GM19455 (cell line): ENCODE results near the gene NOTCH1.

Experiments
- ATAC-seq: cut with Tn5 transposase; IDR thresholded peaks from one replicate; pipeline ENCODE4 v1.9.1; 2021; ENCODE audit not compliant: unreplicated experiment

The NOTCH1 gene

DNA sequence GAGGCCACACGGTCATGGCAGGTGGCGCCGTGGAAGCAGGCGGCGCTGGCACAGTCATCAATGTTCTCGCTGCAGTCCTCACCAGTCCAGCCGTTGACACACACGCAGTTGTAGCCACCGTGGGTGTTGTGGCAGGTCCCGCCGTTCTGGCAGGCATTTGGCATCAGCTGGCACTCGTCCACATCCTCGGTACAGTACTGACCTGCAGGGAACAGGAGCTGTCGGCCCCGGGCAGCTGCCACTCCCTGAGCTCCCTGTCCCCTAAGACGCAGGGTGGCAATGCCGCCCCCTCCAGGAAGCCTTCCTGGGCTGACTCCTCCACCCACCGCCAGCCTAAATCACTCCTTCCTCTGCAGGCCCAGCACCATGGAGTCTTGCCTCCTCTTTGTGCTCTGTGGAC lies 27.2 kb downstream of the NOTCH1 start:
- no peak for ATAC-seq

DNA sequence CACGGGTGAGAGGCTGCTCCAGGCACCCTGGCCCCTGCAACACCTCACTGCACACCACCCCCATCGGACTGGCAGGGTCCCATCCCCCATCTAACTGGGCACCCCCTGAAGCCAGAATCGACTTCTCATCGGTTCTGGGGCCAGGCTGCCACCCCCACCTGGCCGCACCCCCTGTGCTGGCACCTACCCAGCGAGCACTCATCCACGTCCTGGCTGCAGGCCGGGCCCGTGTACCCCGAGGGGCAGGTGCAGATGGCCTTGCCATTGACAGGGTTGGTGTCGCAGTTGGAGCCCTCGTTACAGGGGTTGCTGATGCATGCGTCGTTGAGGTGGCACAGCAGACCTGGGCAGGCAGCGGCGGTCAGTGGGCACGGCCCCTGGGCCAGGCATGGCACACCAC lies 27.9 kb downstream of the NOTCH1 start:
- ATAC-seq, result no peak

GRCh38 chr9:136517012-136517743 lies 28.7 kb downstream of the NOTCH1 start:
- ATAC-seq, result no peak

DNA sequence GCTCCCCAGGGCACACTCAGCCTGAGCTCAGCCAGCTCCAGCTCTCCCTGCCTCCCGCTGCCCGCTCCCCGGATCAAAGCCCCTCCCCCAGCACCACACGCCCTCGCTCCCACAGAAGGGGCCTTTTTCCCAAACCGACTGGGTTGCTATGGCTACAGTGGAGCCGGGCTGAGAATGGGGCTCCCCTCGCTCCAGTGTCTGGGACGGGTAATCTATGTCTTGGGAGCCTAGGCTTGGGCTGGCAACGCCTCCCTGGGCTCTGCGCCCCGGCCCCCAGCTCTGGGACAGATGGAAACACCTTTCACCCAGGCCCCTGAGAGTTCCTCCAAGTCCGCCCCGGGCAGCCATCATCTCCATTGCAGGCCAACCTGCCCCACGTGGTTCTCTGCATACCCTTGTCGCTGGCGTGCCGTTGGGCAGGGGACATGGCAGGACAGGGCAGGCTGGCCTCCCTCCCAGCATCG lies 29.6 kb downstream of the NOTCH1 start:
- ATAC-seq, result no peak

DNA sequence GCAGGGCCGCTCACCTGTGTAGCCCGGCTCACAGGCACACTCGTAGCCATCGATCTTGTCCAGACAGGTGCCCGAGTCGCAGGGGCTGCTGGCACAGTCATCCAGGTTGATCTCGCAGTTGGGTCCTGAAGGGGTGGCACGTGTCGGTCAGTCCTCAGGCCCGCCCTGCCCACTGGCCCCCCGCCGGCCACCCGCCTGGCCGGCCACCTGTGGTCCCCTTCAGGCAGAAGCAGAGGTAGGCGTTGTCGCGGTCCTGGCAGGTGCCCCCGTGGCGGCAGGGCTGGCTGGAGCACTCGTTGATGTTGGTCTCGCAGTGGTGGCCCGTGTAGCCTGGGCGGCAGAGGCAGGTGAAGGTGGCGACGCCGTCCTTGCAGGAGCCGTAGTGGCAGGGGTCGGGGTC lies 30.6 kb downstream of the NOTCH1 start:
- no peak for ATAC-seq

GRCh38 chr9:136514022-136514714 lies 31.7 kb downstream of the NOTCH1 start:
- no peak for ATAC-seq

DNA sequence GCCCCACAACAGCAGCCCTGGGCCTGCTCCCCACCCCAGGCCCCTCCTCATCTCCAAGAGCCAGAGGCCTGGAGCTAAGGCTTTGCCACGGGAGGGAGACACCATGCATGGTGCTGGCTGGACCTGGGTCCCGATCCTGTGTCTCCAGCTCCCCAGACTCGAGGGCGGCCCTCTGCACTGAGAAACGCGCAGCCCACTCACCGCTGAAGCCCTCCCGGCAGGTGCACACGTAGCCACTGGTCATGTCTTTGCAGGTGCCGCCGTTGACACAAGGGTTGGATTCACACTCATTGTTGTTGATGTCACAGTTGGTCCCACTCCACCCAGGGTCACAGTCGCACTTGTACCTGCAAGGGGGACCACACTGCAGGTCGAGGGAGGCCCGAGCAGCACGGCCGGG lies 32.7 kb downstream of the NOTCH1 start:
- ATAC-seq, result no peak

DNA sequence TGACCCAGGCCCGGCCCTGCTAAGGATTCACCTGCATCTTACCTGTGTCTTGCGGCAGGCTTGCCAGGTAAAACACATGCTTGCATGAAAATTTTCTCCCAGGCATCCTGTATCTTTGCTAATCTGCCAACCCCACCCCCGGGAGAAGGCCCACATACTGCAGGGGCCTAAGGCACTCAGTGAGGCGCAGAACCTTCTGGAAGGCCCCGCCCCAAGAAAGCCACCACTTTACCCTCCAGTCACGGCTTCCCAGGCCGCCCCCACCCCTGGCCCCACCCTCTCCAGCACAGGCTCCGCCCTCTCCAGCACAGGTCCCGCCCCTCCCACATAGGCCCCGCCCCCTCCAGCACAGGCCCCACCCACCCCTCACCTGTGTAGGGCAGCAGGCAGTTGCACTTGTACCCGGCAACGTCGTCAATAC lies 33.2 kb downstream of the NOTCH1 start:
- no peak for ATAC-seq

DNA sequence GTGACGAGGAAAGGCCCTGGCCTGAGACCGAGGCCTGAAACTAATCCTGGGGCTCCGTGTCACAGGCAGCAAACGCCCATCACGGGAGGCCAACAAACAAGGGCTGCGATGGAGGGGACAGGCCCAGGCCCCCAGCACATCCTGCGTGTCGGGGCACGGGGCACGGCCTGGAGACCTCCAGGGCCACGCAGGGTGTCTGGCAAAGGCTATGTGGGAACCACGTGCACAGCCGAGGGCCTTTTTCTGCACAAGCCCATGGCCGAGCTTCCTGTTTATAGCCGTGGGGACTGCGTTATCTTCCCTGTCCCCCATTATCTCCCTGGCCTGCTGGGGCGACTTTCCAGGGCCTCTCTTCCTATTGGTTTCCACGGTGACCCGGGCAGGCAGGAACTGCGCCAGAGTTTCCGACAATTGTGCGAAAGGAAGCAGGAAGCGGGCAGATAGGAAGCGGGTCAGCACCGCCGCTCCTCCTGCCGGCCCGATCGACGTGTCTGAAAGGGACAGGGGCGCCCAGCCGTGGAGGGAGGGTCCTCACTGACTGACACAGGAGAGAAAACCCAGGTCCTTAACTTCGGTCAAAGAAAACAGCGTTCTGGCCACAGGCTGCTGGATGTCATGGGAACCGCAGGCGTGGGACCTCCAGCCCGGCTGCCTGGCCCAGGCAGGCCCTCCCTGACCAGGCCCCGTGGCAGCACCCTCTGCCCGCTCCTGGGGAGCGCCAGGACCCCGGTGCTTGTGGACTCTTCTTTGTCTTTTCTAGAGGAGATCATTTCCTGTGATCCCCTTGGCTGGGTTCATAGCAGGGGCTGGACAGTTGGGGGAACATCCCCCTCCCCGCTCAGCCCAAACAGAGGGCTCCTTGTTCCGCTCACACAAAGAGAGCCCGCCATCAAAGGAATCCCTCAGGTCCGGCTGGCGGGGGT lies 33.9 kb downstream of the NOTCH1 start:
- ATAC-seq, result no peak

DNA sequence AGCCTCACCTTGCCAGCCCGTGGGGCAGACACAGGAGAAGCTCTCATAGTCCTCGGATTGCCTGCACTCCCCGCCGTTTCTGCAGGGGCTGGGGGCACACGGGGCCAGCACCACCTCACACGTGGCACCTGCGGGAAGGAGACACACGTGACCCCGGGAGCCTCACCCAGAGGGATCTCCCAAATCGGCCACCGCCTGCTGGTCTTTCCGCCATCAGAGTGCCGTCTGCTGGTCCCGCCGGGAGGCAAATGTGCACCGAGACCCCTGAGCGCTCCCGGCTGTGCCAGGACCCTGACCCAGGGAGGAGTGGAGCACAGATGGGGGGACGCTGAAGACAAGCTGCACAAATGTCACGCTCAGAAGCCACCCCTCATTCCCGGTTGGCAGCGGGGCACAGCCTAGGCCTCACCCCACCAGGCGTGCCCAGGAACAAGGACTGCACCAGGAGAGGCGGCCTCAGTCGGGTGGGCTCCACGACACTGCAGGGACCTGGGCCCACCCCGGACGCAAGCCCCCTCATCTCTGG lies 34.6 kb downstream of the NOTCH1 start:
- no peak for ATAC-seq

DNA sequence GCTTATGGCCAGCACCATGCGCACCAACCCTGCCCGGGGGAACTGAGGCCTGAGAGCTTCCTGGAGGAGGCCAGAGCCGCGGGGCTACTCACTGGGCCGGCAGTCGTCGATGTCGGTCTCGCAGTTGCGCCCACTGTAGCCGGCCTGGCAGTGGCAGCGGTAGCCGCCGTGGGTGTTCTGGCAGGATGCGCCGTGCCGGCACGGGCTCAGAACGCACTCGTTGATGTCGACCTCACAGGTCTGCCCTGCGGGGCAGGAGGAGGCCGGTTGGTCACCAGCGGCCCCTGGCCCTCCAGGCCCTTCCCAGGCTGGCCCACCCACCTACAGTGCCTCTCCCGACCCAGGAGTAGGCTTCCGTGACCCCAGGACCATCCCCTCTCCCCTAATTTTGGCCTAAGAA lies 35.3 kb downstream of the NOTCH1 start:
- no peak for ATAC-seq

- ATAC-seq, result no peak
Measured at GRCh38 chr9:136509549-136509948, 36.3 kb downstream of the NOTCH1 start.

DNA sequence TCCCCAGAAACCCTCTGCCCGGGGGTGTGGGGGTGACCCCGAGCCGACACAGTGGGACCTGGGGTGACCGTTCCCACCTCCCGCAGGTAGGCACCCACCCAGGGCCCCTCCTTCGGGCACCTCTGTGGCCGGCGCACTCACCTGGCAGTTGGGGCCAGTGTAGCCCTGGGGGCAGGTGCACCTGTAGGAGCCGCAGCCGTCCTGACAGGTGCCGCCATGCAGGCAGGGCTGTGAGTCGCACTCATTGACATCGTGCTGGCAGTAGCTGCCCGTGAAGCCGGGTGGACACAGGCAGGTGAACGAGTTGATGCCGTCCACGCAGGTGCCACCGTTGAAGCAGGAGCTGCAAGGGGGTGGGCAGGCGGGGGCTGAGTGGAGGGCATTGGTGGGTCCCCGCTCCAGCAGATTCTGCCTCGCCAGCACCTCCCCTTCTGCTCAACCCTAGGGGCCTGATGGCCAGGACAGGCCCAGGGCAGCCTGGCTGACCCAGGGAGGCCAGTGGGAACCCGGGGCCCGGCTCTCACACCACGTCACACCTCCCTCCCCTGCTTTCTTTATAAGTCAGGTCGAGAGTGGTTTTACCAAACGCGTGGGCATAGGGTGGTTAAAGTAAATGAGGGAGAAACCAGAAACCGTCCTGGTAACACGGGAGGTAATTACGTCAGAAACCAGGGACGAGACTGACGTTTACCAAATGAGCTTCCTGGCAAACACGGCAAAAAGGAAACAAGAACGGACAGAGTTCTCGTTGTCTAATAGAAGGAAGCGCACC lies 36.9 kb downstream of the NOTCH1 start:
- ATAC-seq, result no peak

DNA sequence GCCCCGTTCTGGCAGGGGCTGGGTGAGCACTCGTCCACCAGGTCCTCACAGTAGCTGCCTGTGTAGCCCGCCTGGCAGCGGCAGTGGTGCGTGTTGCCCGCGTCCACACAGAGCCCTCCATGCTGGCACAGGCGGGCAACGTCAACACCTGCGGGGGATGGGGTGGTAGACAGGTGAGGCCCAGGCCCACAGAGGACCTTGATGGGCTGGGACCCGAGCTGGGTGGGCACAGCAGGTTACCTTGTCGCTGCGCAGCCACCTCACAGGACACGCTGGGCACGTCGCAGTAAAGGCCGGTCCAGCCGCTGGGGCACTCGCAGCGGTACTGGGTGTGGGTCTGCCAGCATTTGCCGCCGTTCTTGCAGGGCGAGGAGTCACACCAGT lies 37.9 kb downstream of the NOTCH1 start:
- no peak for ATAC-seq

GRCh38 chr9:136507221-136507991 lies 38.4 kb downstream of the NOTCH1 start:
- no peak for ATAC-seq

DNA sequence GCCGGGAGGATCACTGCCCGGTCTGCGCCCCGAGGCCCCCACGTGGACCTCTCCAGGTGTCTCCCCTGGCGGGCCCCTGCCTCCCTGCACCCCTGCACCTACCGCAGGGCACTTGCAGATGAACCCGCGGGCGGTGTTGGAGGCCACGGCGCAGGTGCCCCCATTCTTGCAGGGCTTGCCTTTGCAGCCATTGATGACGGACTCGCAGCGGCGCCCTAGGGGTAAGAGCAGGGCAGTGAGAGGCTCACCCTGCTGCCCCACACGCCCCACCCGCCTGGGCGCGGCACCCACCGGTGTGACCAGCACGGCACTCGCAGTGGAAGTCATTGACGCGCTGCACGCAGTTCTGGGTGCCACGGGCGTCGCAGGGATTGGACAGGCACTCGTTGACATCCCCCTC lies 39.4 kb downstream of the NOTCH1 start:
- no peak for ATAC-seq

DNA sequence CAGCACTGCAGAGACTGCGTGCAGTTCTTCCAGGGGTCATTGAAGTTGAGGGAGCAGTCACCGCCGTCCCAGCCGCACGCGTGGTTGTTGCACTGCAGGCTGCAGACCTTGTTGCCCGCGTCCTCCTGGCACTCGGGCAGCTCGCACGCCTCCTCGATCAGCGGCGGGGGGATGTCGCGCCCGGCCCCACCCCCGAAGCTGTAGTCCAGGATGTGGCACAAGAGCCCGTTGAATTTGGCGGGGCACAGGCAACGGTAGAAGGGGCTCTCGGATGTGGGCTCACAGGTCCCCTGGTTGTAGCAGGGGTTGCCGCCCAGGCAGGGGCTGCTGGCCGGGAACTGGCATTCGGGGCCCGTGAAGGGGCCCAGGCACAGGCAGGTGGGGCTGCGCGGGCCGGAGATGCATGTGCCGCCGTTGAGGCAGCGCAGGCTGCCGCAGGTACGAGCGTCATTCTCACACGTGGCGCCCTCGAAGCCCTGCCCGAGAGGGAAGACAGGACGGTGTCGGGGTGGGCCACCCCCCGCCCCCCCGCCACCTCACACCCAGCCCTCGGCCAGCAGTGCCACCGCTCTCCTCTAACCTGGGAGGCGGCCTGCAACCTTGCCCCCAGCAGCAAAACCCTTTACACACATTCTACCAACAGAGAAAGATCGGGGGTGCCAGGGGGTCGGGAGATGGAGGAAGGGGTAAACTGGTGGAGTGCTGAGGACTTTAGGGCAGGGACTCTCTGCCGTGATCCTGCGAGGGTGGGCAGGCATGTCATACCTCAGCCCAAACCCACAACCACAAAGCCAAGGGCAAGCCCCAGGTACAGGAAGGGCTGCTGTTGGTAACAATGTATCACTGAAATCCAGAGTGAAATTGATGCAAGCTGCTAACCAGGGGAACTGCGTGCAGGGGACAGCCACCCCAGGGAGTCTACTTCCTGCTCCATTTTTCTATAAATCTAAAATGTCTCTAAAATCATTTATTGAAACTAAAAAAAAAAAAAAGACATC lies 40.1 kb downstream of the NOTCH1 start:
- ATAC-seq, result no peak

GRCh38 chr9:136504512-136505348 lies 41.1 kb downstream of the NOTCH1 start:
- ATAC-seq, result no peak
